KMS-11 (cell line): ENCODE results near the gene ITPKB.

ENCODE experiments used
- H2AFZ ChIP-seq: fragments of 200-600 bp; sonication (generic); 2 replicates; pipeline ENCODE4 v1.6.1; 2016; ENCODE audit warnings: antibody characterized with exemption, mixed run types, low read depth
- H3K27ac ChIP-seq: fragments of 200-600 bp; sonication (generic); 2 replicates; pipeline ENCODE4 v1.6.1; 2016; ENCODE audit warnings: mild to moderate bottlenecking, mixed run types
- H3K27me3 ChIP-seq: fragments of 200-600 bp; sonication (generic); 2 replicates; pipeline ENCODE4 v1.6.1; 2017; ENCODE audit warnings: mild to moderate bottlenecking, low read depth, mixed run types, moderate library complexity; ENCODE audit not compliant: insufficient read depth
- H3K36me3 ChIP-seq: fragments of 200-600 bp; sonication (generic); 2 replicates; pipeline ENCODE4 v1.6.1; 2017; ENCODE audit warnings: mild to moderate bottlenecking, mixed run types; ENCODE audit not compliant: insufficient read depth
- H3K4me1 ChIP-seq: fragments of 200-600 bp; sonication (generic); 2 replicates; pipeline ENCODE4 v1.6.1; 2016; ENCODE audit warnings: mild to moderate bottlenecking, low read depth, mixed run types; ENCODE audit not compliant: poor library complexity, severe bottlenecking
- H3K4me2 ChIP-seq: fragments of 200-600 bp; sonication (generic); 2 replicates; pipeline ENCODE4 v1.7.0; 2016; ENCODE audit warnings: mild to moderate bottlenecking, mixed run types
- H3K4me3 ChIP-seq: fragments of 200-600 bp; sonication (generic); IDR thresholded peaks from 2 replicates; pipeline ENCODE4 v1.6.1; 2017; ENCODE audit warnings: low read depth, low read length, mixed read lengths; ENCODE audit not compliant: insufficient read depth
- H3K79me2 ChIP-seq: fragments of 200-600 bp; sonication (generic); 2 replicates; pipeline ENCODE4 v1.6.1; 2016; ENCODE audit warnings: low read depth, mixed run types; ENCODE audit not compliant: insufficient read depth
- H3K9ac ChIP-seq: fragments of 200-600 bp; sonication (generic); 2 replicates; pipeline ENCODE4 v1.6.1; 2016; ENCODE audit warnings: mild to moderate bottlenecking, mixed run types
- H4K20me1 ChIP-seq: fragments of 200-600 bp; sonication (generic); 2 replicates; pipeline ENCODE4 v1.6.1; 2016; ENCODE audit warnings: mild to moderate bottlenecking, mixed run types; ENCODE audit not compliant: insufficient read depth
- TF ChIP-seq, protein P1 (sequence below): fragments of 200-600 bp; sonication (generic); conservative IDR thresholded peaks from 2 replicates; pipeline ENCODE4 v1.6.1; 2017; ENCODE audit warnings: low read depth, mild to moderate bottlenecking, antibody characterized with exemption, low read length, moderate library complexity, mixed read lengths

ITPKB gene

GRCh38 chr1:226779561-226779960, 40.5 kb upstream of the ITPKB start:
- H3K79me2 ChIP-seq = no peaks in the 10 kb centered on the region
- H2AFZ ChIP-seq = no peak overlapping the region
- H3K4me3 ChIP-seq = no peak overlapping the region
- no peaks in the 10 kb centered on the region for H3K36me3 ChIP-seq
- TF ChIP-seq, protein P1, sequence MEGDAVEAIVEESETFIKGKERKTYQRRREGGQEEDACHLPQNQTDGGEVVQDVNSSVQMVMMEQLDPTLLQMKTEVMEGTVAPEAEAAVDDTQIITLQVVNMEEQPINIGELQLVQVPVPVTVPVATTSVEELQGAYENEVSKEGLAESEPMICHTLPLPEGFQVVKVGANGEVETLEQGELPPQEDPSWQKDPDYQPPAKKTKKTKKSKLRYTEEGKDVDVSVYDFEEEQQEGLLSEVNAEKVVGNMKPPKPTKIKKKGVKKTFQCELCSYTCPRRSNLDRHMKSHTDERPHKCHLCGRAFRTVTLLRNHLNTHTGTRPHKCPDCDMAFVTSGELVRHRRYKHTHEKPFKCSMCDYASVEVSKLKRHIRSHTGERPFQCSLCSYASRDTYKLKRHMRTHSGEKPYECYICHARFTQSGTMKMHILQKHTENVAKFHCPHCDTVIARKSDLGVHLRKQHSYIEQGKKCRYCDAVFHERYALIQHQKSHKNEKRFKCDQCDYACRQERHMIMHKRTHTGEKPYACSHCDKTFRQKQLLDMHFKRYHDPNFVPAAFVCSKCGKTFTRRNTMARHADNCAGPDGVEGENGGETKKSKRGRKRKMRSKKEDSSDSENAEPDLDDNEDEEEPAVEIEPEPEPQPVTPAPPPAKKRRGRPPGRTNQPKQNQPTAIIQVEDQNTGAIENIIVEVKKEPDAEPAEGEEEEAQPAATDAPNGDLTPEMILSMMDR = no peak
- no peak overlapping the region for H3K27ac ChIP-seq
- no peak overlapping the region for H3K4me2 ChIP-seq
- no peaks in the 10 kb centered on the region for H4K20me1 ChIP-seq
- no peaks in the 10 kb centered on the region for H3K4me1 ChIP-seq
- H3K9ac ChIP-seq = no peak overlapping the region
- H3K27me3 ChIP-seq = no peaks in the 10 kb centered on the region

DNA sequence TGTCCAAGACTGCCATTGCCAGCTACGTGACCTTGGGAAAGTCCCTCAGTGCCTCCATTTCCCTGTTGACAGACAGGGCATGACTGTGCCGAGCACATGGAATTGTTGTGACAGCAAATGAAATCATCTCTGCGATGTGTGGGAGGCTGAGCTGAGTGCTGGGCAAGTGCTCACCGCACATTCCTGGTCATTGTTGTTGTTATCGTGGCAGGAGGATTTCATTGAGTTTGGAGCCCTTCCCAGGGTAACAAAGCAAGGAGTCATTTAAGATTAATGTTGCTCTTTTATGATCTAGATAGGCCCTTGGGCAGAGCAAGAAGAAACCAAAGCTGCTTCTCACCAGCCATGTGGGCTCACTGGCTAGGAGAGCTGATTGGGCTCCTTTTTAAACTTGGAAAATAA, 39.6 kb upstream of the ITPKB start:
- Histone ChIP-seq H2AFZ (no peak overlapping the region), H3K27me3 (no peaks in the 10 kb centered on the region), H3K79me2 (no peaks in the 10 kb centered on the region), H3K27ac (no peak overlapping the region), H3K4me3 (no peak overlapping the region), H3K36me3 (no peaks in the 10 kb centered on the region), H3K9ac (no peak overlapping the region), H4K20me1 (no peaks in the 10 kb centered on the region), H3K4me1 (peaks cover 2% of the 10 kb centered on the region), H3K4me2 (no peak overlapping the region)
- TF ChIP-seq, protein P1 = no peak

DNA sequence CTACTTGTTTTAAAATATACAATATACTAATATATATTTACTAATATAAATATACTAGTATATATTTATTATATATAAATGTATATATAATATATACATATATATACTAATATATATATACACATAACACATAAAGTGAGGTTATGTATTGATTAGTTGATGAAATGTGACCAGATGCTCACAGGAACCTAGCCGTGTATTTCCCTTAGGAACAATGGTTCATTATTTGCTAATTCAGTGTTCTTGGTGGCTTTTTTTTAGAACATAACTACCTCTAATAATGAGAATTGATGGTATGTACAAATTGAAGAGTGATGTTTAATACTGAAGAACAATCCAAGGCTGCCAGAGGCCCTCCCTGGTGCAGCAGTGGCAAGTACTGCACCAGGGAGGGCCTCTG, 37.9 kb upstream of the ITPKB start:
- H4K20me1 ChIP-seq = no peaks in the 10 kb centered on the region

DNA sequence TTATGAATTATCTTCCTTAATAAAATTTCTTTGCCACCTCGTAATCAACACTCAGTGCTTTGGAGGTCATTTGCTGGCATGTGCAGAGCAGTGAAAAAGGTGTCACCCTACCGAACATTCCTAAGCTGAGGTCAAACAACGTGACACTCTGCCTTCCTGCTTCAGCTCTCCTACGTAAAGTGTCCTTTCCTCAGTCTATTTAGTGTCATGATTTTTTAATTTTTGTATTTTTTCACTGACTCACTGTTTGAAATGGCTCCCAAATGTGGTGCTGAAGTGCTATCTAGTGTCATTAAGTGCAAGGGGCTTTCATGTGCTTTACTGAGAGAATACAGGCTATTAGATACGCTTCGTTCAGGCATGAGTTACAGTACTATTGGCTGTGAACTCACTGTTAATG, 37.0 kb upstream of the ITPKB start:
- Histone ChIP-seq H3K4me1 (peaks cover 19% of the 10 kb centered on the region), H3K27me3 (no peaks in the 10 kb centered on the region), H4K20me1 (no peaks in the 10 kb centered on the region), H3K4me3 (no peak overlapping the region), H3K27ac (no peak overlapping the region), H3K4me2 (no peak overlapping the region), H3K9ac (no peak overlapping the region), H2AFZ (no peak overlapping the region), H3K79me2 (no peaks in the 10 kb centered on the region), H3K36me3 (no peaks in the 10 kb centered on the region)
- TF ChIP-seq, protein P1 = no peak

More for the DNA sequence above, 37.9 kb upstream of the ITPKB start:
- Histone ChIP-seq H3K4me2 (no peak overlapping the region), H2AFZ (no peak overlapping the region), H3K9ac (no peak overlapping the region), H3K36me3 (no peaks in the 10 kb centered on the region), H3K27me3 (no peaks in the 10 kb centered on the region), H3K79me2 (no peaks in the 10 kb centered on the region), H3K4me1 (peaks cover 19% of the 10 kb centered on the region), H3K27ac (no peak overlapping the region), H3K4me3 (no peak overlapping the region)
- TF ChIP-seq, protein P1 = no peak
